ENCODE measurements around the gene MEGF11. TPM values are rescaled to one million over a fixed set of nuclear protein-coding genes. Genes with fewer than 3 reads are reported as not detected.
A peak's percentile ranks its signal among the peaks of the same experiment; 100 is the strongest.

The MEGF11 gene
- polyA plus RNA-seq, 1 of the 3 experiments (the other 2 are of a cell fraction), result not detected

GRCh38 chr15:65927545-65927944 is 326.0 kb downstream of the MEGF11 start:
- Histone ChIP-seq H3K4me3 (ENCODE audit: low read depth in 2 of 2, low read length in 1 of 2) (no peak overlapping the region), H3K79me2 (ENCODE audit: insufficient read depth) (no peaks in the 10 kb centered on the region), H2AFZ (ENCODE audit: low read depth) (no peak overlapping the region), H3F3A (replicated peaks; ENCODE audit: insufficient read depth) (no peaks in the 10 kb centered on the region), H4K20me1 (ENCODE audit: insufficient read depth) (no peaks in the 10 kb centered on the region), H3K4me1 (ENCODE audit: control insufficient read depth in 1 of 2, insufficient read depth in 2 of 2, low read depth in 1 of 2, low read length in 1 of 2) (no peaks in the 10 kb centered on the region; a peak in 1 of 4 replicates), H3K9me3 (no peaks in the 10 kb centered on the region), H3K4me2 (no peak overlapping the region), H3K27ac (ENCODE audit: low read depth in 2 of 2, low read length in 1 of 2) (no peak overlapping the region), H3K27me3 (ENCODE audit: insufficient read depth) (no peaks in the 10 kb centered on the region), H3K9me2 (no peaks in the 10 kb centered on the region), H3K9ac (no peak overlapping the region), H3K36me3 (replicated peaks in 1 of 2; ENCODE audit: control insufficient read depth in 1 of 2, insufficient read depth in 2 of 2, low read length in 1 of 2) (no peaks in the 10 kb centered on the region)
- TF ChIP-seq YY1 (IDR thresholded peaks at IDR 0.05; ENCODE audit: low read depth), result no peak
- no peak for TF ChIP-seq SIN3A (IDR thresholded peaks at IDR 0.05; ENCODE audit: borderline replicate concordance, low read depth, low read length)
- no peak for TF ChIP-seq MXI1 (IDR thresholded peaks at IDR 0.05; ENCODE audit: low read depth, low read length)
- no peak for TF ChIP-seq CHD2 (IDR thresholded peaks at IDR 0.05; ENCODE audit: low read length, partially characterized antibody)
- TF ChIP-seq FOXM1 (IDR thresholded peaks at IDR 0.05; ENCODE audit: low read depth), result no peak
- no peak for TF ChIP-seq FOSL2 (IDR thresholded peaks at IDR 0.05; ENCODE audit: borderline replicate concordance, low read depth)
- no peak for TF ChIP-seq TCF12 (IDR thresholded peaks at IDR 0.05)
- no peak for TF ChIP-seq FOXJ3 (CRISPR knock-in tag; IDR thresholded peaks at IDR 0.05)
- TF ChIP-seq, protein P1, sequence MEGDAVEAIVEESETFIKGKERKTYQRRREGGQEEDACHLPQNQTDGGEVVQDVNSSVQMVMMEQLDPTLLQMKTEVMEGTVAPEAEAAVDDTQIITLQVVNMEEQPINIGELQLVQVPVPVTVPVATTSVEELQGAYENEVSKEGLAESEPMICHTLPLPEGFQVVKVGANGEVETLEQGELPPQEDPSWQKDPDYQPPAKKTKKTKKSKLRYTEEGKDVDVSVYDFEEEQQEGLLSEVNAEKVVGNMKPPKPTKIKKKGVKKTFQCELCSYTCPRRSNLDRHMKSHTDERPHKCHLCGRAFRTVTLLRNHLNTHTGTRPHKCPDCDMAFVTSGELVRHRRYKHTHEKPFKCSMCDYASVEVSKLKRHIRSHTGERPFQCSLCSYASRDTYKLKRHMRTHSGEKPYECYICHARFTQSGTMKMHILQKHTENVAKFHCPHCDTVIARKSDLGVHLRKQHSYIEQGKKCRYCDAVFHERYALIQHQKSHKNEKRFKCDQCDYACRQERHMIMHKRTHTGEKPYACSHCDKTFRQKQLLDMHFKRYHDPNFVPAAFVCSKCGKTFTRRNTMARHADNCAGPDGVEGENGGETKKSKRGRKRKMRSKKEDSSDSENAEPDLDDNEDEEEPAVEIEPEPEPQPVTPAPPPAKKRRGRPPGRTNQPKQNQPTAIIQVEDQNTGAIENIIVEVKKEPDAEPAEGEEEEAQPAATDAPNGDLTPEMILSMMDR (IDR thresholded peaks at IDR 0.05), result peak; percentile 27; the same call in 1 of the 2 replicates
- POLR2A ChIA-PET, result interaction anchor here (0.6 kb wide), 1 partner anchor 9 kb away, joined by 3 read pairs; no protein-coding TSS in a partner anchor
- no peak for DNase-seq
- CTCF ChIA-PET, result interaction anchor here (0.9 to 4.1 kb wide), 3 partner anchors 11 to 54 kb away, joined by 3 to 23 read pairs (median 4); no protein-coding TSS in a partner anchor
- WGBS (ENCODE audit: low lambda C conversion rate), result 51% methylated on average over 2 of the region's 2 CpGs

DNA sequence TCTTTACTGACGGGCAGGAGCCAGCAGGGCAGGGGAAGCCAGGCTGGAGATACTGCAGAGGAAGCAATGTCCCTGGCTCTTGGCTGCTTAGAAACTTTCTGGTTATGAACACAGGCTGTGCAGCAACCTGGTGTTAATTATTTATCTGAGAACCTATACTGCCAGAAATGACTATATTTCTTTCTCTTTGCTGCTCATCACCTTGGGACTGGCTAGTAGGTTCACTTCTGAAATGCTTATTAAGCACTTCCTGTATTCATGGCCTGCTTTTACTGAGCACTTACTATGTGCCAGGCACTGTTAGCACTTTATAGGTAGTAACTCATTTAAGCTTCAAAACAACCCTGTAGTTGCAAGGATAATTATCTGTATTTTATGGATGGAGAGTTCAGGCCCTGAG is 326.7 kb downstream of the MEGF11 start:
- H3K27me3 ChIP-seq (ENCODE audit: insufficient read depth), result no peaks in the 10 kb centered on the region
- H3K4me2 ChIP-seq, result no peak overlapping the region
- no peak overlapping the region for H3K27ac ChIP-seq (ENCODE audit: low read depth in 2 of 2, low read length in 1 of 2)
- H3K9me3 ChIP-seq, result no peaks in the 10 kb centered on the region
- H2AFZ ChIP-seq (ENCODE audit: low read depth), result no peak overlapping the region
- no peak for DNase-seq
- no peaks in the 10 kb centered on the region for H3K36me3 ChIP-seq (replicated peaks in 1 of 2; ENCODE audit: control insufficient read depth in 1 of 2, insufficient read depth in 2 of 2, low read length in 1 of 2)
- H3K79me2 ChIP-seq (ENCODE audit: insufficient read depth), result no peaks in the 10 kb centered on the region
- H3K4me1 ChIP-seq (ENCODE audit: control insufficient read depth in 1 of 2, insufficient read depth in 2 of 2, low read depth in 1 of 2, low read length in 1 of 2), result peaks cover 0 to 4% of the 10 kb centered on the region in 2 experiments; a peak in 1 of 4 replicates
- H3K9ac ChIP-seq, result no peak overlapping the region
- H3K4me3 ChIP-seq (ENCODE audit: low read depth in 2 of 2, low read length in 1 of 2), result no peak overlapping the region
- CTCF ChIA-PET, result interaction anchor here (0.9 to 4.1 kb wide), 3 partner anchors 11 to 54 kb away, joined by 3 to 23 read pairs (median 4); no protein-coding TSS in a partner anchor
- 92% methylated on average over 1 of the region's 1 CpG for WGBS (ENCODE audit: low lambda C conversion rate)
- no peaks in the 10 kb centered on the region for H3F3A ChIP-seq (replicated peaks; ENCODE audit: insufficient read depth)
- H3K9me2 ChIP-seq, result no peaks in the 10 kb centered on the region
- TF ChIP-seq, protein P2, sequence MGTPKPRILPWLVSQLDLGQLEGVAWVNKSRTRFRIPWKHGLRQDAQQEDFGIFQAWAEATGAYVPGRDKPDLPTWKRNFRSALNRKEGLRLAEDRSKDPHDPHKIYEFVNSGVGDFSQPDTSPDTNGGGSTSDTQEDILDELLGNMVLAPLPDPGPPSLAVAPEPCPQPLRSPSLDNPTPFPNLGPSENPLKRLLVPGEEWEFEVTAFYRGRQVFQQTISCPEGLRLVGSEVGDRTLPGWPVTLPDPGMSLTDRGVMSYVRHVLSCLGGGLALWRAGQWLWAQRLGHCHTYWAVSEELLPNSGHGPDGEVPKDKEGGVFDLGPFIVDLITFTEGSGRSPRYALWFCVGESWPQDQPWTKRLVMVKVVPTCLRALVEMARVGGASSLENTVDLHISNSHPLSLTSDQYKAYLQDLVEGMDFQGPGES (IDR thresholded peaks at IDR 0.05; ENCODE audit: low read depth, low read length), result no peak
- TF ChIP-seq FOSL2 (IDR thresholded peaks at IDR 0.05; ENCODE audit: borderline replicate concordance, low read depth) (no peak), YY1 (IDR thresholded peaks at IDR 0.05; ENCODE audit: low read depth) (no peak), TEAD4 (IDR thresholded peaks at IDR 0.05; ENCODE audit: borderline replicate concordance, insufficient read depth) (no peak), MEF2A (IDR thresholded peaks at IDR 0.05; ENCODE audit: borderline replicate concordance, low read depth) (no peak), SMC3 (IDR thresholded peaks at IDR 0.05; ENCODE audit: low read depth, low read length) (no peak)
- H4K20me1 ChIP-seq (ENCODE audit: insufficient read depth), result no peaks in the 10 kb centered on the region
- POLR2A ChIA-PET, result no interaction called here
